Urothelium cell line (cell line): Measurements from ENCODE around the gene BMAL1.

Source experiments
- DNase-seq: peaks from one replicate; pipeline ENCODE4 v3.0.0; 2011; ENCODE audit warnings: low spot score, mixed read lengths
- FAIRE-seq: peaks from 2 replicates; lab custom pipeline; 2011; peaks lifted over from hg19 to GRCh38; lab: Jason Lieb, UNC

The BMAL1 gene

DNA sequence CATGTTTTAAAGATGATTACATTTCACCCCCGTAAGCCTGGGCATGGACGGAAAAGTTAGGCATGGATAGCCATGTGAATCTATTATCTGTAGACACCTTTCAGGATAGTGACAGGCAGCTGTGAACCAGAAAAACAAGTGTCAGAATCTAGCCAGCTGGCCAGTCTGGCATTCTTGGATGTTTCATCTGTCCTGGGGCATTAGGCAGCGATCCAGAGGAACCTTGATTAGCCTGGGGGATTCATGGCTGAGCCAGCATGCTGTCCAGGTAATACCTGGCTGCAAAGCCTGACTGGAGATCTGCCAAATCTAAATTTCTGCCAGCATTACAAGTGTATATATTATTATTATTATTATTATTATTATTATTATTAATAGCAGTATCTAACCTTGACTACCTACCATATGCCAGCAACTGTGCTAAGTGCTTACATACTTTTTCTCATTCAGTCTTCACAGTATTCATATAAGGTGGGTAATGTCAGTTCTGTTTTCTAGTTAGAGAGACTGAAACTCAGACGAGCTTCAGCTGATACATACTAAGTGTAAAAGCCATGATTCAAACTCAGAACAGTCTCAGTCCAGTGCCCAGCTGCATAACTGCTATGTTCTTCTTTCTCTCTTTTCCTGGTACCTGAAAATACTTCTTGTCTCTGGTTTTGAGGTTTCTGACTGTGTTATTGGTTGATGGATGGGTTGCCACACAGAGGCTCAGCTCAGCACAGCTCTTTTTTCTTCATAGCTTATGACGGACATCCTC is 12.8 kb downstream of the BMAL1 start:
- FAIRE-seq (no peak), DNase-seq (no peak)

DNA sequence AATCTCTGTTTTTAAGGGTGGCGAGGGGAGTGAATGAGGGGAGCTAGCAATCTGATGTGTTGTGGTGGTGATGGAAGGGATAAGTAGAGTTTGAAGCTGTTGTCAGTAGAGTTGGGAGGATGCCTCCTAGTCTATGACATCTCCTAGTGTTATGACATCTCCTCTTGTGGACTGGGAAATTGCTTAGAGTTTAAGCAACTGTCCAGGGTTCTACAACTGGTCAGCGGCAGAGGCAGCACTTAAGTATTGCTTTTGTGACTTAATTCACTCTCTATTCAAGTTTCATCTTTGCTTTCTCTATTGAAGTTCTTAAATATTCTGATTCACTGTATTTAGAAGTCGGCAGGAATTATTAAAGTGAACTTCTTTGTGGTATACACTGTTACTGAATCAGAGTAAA is 13.8 kb downstream of the BMAL1 start:
- FAIRE-seq (no peak), DNase-seq (no peak)

DNA sequence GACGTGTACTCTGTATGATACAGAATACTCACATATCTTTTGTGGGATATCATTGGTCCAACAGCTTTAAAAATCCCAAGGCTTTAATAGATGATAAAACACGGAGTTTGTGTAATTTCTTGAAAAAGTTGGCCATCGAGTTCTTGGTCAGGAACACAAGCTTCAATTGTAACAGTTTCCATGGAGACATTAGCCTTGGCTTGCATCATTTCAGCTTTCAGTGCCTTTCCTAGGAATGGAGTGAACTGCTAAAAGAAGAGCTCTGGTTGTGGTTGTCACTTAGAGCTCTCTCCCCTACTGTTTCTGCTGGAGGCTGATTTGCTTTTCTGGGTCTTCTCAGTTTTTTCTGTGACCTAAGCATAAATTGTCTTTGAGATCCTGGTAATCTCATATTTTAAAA is 14.2 kb downstream of the BMAL1 start:
- FAIRE-seq, result no peak
- no peak for DNase-seq

DNA sequence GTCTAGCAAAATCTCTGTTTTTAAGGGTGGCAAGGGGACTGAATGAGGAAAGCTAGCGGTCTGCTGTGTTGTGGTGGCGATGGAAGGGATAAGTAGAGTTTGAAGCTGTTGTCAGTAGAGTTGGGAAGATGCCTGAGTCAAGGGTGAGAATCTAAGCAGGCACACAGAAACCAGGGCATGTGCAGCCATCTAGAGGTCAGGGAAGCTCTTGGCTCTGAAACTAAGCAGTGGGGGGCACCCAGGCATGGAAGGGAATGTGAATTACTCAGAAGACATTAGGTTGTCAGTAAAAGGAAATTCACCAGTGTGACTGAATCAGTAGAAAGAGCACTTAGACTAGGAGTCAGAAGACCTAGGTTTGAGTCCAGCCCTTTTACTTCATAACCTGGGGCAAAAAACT is 15.4 kb downstream of the BMAL1 start:
- DNase-seq, result no peak
- no peak for FAIRE-seq

DNA sequence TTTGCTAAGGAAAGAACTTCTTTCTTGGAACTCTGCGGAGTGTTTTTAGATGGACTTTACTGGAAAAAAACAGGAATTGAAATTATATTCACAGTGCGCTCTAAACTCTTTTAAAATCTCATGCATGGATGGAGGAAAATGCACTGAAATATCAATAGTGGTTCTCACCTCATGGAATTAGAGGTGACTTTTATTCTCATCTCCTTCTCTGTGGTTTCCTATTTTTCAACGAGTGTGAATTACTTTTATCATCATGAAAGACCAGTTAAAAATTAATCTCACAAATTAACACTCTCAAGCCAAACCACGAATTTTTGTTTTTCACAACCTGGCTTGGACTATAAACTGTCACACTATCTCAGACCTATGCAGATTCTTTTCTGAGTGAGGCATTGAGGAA is 16.6 kb downstream of the BMAL1 start:
- FAIRE-seq, result no peak
- no peak for DNase-seq

DNA sequence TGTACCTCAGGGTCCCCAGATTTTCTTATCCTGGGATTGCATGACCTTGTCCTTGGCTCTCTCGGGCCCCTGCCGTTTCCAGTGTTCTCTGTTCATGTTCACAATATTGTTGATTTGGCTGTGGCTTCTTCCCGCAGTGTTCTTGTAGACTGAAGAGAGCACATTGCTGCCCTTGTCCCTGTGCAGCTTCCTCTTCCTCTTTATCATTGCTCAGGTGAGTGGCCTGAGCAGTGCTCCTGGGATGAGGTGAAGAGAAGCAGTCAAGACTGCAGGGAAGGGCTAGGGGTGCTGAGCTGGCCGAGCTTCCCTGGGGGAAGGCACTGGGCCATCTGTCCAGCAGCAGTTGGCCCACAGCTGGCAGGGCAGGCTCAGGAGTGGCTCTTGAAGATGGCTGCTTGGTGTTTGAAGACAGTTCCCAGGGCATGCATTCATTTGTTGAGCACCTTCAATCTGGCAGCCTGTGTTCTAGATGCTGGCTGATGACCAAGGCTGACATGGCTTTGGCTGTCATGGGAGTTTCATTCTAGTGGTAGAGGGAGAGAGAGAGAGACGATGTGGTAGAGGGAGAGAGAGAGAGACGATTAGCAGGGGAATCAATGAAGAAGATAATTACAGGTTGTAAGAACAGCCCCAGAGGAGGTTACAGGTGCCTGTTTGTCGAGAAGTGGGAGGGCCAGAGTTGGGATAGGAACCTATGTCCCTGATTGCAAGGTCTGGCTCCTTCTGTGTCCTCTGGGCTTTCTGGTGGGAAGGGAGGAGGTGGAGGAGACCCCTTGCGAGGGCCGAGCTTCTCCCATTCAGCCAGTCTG is 17.4 kb downstream of the BMAL1 start:
- FAIRE-seq (no peak), DNase-seq (no peak)

DNA sequence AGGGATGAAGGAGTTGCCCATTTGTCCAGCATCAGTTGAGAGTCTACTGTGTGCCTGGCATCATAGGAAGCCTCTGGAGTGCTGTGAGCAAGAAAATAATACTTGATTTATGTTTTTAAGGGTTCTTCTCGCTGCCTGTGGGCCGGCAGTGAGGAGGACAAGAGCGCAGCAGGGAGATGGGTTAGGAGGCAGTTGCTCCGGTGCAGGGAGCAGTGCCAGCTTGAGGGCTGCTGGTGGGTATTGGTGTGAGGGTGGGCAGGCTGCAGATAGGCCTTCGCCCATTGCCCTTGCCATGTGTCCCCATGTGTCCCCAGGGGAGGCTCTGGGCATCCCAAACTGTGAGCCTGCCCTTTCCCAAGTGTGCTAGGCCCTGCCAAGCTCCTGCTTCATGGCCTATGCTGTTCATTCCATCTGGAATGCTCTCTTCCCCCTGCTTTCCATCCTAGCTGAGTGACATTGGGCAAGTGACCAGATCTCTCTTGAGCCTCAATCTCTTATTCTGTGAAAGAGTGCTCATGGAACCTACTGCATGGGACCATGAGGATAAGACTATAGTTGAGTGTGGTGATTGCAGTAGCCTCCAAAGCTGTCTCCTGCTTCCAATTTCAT is 19.8 kb downstream of the BMAL1 start:
- no peak for DNase-seq
- FAIRE-seq, result no peak

DNA sequence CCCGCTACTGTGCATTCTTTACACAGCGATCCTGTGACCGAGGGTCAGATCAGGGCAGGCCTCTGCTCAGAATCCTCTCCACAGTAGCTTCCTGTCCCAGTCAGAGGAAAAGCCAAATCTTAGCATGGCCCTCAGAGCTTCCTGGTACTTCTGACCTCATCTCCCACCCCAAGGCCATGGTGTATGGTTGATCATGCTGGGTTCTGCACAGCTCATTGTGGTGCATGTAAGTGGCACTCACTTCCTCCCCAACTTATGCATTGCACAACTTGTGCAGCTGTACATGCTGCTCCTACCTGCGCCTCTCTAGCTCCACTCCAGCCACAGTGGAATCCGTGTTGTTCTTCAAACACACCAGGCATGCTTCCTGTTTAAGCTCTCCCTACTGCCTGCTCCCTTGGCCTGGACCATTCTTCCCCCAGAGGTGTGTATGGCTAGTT is 20.3 kb downstream of the BMAL1 start:
- DNase-seq (no peak), FAIRE-seq (no peak)

DNA sequence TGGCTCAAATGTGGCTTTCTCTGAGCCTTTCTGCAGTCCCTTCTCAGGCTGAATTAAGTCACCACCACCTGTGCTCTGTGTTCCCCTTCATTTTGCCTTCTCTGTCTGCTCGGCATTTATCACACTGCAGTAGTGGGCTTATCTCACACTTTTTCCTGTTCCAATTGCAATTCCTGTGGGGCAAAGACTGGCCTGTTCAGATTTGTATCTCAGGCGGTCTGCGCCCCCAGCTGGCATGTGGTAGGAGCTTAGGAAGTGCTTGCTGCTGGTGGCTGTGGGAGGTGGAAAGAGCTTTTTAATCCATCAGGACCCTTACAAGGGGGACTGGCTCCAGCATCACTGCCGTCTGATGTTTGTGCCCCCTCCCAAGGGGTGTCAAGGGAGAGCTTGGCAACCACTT is 21.2 kb downstream of the BMAL1 start:
- FAIRE-seq (no peak), DNase-seq (no peak)

DNA sequence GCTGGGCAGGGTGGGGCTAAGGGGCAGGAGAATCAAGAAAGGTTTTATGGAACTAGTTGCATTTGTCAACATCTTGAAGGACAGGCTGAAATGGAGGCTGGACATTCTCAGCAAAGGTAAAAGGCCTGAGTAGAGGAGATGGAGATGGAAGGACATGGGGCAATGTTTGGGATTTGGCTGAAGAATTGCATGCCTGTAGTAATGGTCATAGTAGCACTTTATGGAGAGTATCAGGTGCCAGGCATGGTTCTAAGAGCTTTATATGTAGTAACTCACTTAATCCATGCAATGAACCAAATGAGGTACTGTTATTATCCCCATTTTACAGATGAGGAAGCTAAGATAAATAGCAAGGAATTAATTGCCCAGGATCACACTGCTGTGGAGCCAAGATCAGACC is 23.9 kb downstream of the BMAL1 start:
- DNase-seq (no peak), FAIRE-seq (no peak)

DNA sequence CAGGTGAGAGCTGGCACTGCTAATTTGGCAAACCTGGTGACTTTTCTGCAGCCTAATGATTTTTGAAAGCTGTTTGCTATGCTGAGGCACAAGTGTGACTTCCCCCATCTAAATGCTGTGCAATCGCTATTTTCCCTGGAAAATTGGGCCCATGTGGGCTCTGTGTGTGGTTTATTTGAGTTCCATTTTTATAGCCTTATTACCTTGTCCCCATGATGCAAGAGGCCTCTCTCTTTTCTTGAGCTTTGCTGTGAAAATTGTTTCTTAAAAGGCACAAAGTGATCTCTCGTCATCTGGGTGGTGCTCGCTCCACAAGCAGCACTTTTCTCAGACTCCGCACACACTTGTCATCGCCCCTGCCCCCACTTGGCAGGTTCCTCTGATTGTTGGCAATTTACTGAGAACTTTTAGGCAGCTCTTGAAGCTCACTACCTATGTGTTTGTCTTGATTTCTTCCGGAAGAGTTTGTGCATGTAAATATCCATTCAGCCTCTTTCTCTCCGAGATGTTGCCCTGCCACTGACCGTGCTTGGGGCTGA is 24.9 kb downstream of the BMAL1 start:
- FAIRE-seq (no peak), DNase-seq (no peak)

DNA sequence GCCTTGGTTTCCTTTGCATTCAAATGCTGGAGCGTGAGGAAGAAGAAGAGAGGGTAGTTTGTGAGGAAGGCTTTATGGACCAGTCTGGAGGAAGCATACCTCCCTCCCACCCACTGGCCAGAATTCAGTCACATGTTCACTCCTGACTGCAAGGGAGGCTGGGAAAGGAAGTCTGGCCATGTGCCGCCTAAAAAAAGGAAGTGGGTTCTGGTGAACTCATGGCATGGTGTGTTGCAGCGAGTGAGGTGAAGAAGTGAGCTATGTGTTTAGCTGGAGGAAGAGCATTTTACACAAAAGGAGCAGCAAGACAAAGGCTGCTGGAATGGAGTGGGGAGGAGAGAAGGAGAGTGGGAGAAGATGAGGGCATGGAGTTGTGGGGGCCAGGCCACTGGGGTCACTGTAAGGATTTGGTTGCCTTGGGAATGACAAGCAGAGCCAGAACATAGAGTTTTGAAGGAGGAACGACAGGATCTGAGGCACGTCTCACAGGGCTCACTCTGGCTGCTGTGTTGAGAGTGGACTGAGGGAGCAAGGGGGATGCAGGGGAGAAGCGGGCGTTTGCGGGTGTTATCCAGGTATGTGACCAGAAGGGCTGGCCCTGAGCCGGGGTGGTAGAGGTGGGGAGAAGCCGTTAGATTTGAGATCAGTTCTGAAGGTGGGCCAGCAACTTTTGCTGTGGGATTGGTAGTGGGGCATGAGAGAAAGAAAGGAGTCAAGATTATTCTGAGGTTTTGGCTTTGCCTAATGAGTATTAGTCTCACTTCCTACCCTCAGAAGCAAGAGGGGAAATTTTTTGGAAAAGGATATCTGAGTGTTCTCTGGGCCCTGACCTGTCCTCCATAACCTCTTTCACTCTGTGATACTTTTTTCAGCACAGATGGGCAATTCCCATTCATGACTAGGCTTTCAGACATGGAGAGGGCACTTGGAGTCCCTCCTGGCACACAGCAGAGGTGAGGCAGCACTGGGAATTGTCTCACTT is 26.4 kb downstream of the BMAL1 start:
- DNase-seq, result no peak
- FAIRE-seq, result no peak

DNA sequence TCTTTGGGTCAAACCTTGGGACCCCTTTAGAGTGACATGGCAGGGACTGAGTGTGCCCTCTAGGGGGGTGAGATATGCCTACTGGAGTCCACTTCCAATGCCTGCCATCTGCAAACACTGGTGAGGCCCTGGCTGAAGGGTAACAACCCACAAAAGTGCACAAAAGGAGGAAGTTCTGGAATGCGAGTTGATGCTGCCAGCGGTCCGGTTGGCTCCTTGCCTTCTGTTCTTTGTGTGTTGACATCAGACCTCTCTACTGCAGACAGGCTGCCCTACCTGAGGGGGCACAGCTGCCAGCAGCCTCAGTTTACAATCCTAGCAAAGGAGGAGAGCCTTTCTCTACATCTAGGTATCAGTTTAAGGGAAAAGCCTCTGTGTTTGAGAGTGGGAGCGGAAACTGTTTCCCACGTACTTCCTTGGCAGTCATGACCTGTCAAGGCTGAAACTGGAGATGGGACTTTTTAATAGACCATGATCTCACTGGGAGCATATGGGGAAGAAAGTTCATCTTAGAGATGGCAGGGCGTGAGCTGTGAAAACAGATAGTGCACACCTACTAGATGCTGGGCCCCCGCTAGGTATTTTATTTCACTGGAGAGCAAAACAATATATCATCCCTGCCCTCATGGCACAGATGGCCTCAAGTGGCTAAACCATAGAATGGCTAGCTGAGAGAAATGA is 27.2 kb downstream of the BMAL1 start:
- no peak for FAIRE-seq

DNA sequence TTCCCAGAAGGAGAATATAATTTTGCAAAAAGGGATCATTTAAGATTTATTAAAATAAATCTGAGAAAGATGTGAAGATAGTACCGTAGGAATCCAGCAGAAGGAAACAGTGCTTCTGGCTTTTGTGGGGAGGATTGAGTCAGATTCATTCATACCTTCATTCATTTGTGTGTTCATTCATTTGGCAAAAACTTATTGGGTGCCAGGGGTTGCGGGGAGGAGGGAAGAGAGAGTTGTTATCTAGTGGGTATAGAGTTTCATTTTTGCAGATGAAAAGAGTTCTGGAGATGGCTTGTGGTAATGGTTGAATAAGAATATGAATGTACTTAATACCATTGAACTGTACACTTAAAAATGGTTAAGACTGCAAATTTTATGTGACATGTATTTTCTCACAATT is 31.1 kb downstream of the BMAL1 start:
- DNase-seq, result no peak
- FAIRE-seq, result no peak

More for the DNA sequence above, 27.2 kb downstream of the BMAL1 start:
- no peak for DNase-seq

DNA sequence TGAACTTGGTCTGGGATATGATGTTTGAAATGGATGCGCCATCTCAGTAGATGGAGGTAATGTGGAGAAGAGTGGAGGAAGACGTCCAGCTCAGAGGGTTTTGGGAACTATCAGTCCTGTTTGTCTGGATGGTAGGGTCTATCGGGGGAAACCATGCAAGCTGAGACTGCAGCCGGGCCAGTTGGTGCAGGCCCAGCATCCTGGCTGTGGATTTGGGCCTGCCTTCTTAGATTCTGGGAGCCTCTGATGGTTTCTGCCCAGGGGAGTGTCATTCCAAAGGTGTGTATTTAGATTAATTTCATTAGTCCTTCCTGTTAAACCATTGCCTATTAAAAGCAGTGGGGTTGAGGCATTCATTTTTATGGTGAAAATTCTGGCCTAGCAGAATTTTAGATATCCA is 31.6 kb downstream of the BMAL1 start:
- FAIRE-seq, result no peak
- no peak for DNase-seq

DNA sequence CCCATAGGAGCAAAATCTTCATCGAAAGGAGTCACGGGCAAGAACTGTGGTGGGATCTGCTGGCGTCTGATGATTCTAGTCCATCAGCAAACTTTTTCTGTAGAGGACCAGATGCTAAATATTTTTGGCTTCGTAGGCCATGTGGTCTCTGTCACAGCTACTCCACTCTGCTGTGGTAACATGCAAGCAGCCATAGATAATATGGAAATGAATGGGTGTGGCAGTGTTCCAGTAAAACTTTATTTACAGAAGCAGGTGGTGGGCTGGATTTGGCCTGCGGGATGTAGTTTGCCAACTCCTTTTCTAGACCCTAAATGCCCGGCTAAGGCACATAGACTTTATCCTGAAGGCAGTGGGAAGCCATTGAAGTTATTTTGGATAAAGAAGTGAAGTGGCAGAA is 32.9 kb downstream of the BMAL1 start:
- no peak for FAIRE-seq
- no peak for DNase-seq

DNA sequence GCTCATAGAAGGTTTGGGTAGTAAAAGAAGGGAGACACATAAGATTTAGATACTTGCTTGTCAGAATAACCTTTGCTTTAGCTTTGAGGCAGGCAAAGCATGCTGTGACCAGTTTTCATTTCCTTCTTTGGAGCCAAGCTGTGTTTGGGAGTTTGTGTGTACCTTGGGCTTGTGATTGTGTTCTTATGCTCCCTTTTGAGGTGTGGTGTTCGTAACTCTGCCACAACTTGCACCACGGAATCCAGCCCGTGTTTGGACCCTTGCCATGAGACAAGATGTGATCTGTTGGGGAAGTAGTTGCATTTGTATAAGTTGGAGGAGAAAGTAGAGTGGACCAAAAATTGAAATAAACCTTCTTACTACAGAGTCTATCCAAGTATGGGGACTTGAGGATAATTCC is 34.0 kb downstream of the BMAL1 start:
- DNase-seq, result no peak
- no peak for FAIRE-seq

DNA sequence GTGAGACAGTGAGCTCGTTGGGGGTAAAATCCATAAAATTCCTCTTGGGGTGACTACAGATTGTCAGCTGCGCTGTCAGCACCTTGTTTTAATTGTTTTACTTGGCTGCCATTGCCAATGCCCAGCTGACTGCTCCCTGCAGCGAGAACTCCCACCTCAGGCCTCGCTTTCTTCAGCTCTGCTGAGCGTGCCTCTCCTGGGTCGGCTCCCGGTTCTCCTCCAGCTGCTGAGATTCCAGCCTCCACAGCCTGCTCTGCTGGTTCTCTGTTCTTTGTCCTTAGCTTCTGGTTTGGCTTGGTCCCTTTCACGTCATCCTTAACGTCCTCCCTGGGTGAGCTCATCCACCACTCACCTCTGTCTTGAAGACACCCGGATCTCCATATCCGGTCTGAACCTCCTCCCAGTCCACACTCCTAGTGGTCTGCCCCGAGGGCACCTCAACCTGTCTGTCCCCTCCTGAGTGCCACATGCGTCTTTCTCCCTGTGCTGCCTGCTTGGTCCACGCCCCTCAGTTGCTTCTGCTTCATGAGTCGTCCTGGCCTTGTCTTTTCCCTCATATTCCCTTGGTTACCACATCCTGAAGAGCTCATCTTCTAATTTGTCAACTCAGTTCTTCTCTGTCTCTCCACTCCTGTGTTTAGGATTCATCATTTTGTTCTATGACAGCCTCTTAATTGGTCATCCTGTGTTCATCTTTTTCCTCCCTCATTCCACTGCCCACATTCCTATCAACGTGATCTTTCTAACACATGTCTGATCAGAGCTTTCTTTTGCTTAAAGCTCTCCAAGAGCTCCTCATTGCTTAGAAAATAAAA is 35.6 kb downstream of the BMAL1 start:
- FAIRE-seq (no peak), DNase-seq (no peak)
